NCI-H1048 (cell line): Measurements from ENCODE around the gene CYP3A7.
"Not testable (repeated sequence)": the region's sequence is repeated elsewhere in the genome, so short reads cannot be mapped to it uniquely, and the experiment has no call there.

Experiments
- DNase-seq: peaks from one replicate; lab custom pipeline; 2025; lab: John Stamatoyannopoulos, UW

Gene CYP3A7

DNA sequence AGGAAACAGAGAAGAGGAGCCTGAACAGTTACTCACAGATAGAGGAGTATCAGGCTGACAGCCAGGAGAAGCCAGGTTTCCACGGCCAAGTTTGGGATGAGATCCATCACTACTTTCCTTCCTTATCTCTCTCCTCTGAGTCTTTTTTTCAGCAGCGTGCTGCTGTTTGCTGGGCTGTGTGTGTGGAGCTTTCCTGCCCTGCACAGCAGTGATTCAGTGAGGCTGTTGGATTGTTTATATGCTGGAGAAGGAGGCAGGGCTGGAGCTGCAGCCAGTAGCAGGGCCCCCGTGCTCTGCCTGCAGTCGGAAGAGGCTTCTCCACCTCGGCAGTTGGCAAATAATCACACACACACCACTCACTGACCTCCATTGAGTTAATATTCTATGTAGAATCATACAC, at the start of gene CYP3A7:
CYP3A7 (minus strand) TSS at position 210 of the 400 bp plus-strand sequence; CDS start at position 107, 103 bp downstream.
- no peak for DNase-seq

DNA sequence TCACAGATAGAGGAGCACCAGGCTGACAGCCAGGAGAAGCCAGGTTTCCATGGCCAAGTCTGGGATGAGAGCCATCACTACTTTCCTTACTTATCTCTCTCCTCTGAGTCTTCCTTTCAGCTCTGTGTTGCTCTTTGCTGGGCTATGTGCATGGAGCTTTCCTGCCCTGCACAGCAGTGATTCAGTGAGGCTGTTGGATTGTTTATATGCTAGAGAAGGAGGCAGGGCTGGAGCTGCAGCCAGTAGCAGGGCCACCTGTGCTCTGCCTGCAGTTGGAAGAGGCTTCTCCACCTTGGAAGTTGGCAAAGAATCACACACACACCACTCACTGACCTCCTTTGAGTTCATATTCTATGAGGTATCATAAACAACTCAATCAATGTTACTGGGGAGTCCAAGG, 49.0 kb upstream of the CYP3A7 start, which contains the start of gene CYP3A4:
CYP3A4 (minus strand) TSS at position 178 of the 400 bp plus-strand sequence; CDS start at position 75, 103 bp downstream.
- DNase-seq, result no peak

DNA sequence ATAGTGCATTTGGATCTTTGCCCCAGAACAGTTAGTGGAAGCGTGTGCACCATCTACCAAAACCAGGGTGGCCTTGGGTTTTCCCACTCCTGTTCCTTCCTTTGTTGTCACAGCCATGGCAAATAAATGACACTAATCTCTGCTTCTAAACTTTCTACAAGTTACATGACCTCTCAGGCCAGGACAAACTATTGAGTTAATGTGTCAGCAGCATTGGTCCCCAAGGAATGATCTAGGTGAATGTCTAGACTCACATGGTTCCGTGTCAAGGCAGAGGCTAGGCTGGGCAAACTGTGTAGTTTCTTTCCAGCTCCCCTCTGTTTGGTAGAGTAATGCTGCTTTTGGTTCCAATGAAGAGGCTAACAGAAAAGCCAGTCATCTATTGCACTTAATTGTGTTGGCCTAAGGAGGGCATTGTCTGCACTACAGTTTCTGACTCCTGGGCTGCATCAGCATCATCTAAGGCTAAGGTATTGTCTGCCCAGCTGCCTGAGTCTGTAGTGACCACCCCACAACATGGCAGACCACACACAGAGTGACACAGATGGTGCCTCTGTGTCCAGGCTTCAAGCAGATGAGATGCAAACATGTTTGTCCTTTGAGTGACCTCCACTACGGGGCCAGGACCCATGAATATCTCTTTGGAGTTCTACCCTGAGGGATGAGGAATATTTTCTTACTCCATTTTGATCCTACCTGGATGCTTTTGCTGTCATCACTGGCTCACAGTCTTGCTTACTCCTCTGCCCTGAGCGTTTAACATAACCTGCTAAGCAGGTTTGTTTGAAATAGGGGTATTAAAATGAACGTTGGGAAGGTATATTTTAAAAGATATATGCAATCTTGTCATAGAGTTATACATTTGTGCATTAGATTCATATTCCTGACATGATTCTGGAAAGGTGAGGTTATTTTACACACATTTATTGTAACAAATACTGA, 47.3 kb upstream of the CYP3A7 start:
- DNase-seq, result no peak

DNA sequence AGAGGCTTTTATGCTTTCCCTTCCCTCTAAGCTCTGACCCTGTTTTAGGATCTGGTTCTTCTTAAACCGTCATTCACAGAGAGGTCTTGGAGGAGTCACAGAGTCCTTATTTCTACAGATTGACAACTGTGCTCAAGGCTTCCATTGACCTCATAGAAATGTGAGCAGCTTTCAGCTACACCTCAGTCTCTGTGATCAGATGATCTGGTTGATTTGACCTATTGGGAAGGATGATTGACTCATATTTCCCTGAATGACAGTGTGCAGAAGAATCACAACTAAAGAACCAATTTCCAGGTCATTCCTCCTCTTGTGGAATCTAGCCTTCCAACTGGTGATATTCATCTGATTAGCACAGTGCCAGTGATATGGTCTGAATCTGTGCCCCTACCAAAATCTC, 45.6 kb upstream of the CYP3A7 start:
- no peak for DNase-seq

DNA sequence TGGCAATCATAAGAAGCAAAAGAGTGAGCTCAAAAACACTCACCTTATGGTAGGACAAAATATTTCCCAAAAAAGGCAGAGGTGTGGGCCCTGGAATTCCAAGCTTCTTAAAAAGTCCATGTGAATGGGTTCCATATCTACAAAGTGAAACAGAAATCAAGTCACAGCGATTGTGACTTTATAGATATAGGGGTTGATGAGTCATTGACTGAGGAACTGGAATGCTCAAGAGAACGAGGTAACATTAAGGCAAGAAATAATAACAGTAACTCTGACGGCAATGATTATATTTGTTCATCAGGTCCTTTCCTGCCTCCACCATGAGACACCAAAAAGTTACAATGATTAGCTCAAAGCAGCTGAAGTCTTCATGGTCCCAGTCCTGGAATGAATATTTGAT, 45.0 kb upstream of the CYP3A7 start:
- no peak for DNase-seq

DNA sequence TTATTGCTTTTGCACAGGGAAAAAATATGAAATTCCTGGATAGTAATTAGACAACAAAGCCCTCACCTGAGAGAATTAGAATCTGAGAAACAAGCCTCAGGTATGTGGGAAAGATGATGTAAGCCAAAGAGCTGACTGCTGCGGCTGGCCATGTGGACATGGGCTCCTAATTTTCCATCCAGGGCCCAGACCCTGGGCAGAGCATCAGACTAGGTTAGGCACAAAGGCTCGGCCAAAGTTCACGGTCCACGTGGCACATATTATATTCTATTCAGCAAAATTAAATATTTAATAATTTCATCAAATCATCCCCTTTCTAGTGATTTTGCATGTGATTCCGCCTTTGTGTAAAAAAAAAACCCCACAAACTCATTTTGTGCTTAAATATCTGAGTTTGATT, 43.9 kb upstream of the CYP3A7 start:
- DNase-seq, result no peak

DNA sequence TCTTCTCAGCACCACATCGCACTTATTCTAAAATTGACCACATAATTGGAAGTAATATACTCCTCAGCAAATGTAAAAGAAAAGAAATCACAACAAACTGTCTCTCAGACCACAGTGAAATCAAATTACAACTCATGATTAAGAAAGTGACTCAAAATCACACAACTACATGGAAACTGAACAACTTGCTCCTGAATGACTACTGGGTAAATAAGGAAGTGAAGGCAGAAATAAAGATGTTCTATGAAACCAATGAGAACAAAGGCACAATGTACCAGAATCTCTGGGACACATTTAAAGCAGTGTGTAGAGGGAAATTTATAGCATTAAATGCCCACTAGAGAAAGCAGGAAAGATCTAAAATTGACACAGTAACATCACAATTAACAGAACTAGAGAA, 38.4 kb upstream of the CYP3A7 start:
- not testable (repeated sequence) for DNase-seq

DNA sequence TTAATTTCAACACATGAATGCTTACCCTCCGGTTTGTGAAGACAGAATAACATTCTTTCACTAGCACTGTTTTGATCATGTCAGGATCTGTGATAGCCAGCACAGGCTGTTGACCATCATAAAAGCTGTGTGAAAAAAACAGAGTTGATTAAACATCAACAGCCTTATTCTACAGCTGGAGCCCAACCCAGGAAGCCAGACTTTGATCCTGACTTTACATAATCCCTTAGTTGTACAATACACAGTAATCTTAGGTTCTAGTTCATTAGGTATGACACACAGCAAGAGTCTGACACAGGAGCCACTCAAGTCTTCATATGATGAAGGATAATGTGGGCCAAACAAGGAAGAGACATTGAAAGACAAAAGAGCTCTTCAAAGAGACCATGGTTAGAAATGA, 37.6 kb upstream of the CYP3A7 start:
- DNase-seq, result no peak

DNA sequence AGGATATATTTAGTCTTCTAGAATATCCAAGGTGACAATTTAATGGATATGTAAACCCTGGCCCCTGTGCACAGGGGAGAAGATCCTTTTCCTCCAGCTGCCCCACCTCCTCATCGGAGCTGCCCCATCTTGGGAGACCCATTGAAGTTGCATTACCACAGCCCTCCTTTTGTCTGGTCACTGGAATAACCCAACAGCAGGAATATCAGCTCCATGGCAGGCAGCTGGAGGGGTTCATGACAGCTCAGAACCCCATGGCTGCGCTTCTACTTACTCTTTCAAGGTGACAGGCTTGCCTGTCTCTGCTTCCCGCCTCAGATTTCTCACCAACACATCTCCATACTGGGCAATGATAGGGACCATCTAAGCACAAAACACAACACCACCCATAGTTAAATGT, 34.5 kb upstream of the CYP3A7 start:
- not testable (repeated sequence) for DNase-seq

DNA sequence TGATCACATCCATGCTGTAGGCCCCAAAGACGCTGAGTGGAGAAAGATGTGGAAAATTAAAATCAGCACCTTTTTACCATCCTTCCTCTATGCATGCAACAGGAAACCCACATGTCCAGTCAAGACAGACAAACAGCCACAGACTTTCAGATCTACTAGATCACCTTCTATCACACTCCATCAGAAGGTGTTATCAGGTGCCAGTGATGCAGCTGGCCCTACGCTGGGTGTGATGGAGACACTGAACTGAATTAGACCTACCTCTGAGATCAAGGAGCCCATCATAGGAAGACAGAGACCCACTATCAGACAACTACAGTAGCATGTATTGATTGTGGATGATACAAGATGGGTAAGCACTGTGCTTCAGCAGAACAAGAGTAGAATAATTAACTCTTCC, 33.5 kb upstream of the CYP3A7 start:
- DNase-seq, result no peak

DNA sequence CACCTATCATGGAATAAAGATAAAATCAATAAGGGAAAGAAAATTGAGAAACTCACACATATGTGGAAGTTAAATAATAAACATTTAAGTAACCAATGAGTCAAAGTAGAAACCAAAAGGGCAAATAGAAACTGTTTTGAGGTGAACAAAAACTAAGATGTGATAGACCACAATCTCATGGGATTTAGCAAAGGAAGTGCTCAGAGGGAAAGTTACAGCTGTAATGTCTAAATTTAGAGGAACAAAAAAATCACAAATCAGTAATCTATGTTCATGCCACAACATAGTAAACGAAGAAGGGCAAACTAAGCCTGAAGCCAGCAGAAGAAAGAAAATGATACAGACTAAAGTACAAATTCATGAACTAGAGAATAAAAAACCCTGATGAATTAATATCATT, 32.7 kb upstream of the CYP3A7 start:
- DNase-seq, result no peak

DNA sequence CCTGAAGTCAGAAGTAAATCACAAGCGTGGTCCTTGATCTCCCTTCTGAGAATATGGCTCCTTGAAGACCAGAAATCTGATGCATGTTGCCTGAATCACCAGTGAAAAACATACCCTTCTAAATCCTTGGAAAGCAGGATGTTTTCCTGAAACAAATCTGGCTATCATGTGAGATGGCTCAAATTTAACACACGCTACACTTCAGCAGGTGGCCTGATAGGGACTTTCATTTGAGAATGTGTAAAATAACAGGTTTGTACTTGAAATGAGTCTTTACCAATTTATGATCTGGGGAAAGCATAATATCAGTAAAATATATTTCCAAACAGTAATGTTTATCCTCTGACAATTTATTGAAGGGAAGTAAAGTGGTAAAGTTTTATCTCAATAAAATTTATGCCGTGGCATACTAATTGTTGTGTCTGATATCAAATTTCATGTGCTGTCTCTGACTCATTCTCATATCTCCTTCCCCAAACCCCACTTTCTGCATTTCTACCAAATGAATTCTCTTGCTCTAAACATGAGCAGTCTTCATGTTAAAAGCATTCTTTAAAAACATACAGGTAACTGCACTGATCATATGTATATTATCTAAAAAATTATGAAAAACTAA, 31.6 kb upstream of the CYP3A7 start:
- DNase-seq, result no peak

DNA sequence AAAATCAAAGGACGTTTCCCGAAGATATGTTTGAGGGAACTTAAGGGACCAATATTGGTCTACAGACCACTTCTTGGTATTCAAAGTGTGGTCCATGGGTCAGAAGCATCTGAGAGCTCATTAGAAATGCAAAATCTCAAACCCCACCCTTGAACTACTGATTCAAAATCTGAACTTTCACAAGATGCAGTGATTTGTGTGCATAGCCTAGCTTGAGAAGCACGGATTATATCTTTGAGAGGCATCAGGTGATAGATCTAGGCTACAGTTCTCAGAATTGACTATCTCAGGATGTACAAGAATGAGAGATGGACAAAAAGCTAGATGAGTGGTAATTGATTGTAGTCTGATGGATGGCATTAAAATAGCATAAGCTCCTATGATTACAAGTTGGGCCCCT, 29.5 kb upstream of the CYP3A7 start:
- DNase-seq, result no peak

DNA sequence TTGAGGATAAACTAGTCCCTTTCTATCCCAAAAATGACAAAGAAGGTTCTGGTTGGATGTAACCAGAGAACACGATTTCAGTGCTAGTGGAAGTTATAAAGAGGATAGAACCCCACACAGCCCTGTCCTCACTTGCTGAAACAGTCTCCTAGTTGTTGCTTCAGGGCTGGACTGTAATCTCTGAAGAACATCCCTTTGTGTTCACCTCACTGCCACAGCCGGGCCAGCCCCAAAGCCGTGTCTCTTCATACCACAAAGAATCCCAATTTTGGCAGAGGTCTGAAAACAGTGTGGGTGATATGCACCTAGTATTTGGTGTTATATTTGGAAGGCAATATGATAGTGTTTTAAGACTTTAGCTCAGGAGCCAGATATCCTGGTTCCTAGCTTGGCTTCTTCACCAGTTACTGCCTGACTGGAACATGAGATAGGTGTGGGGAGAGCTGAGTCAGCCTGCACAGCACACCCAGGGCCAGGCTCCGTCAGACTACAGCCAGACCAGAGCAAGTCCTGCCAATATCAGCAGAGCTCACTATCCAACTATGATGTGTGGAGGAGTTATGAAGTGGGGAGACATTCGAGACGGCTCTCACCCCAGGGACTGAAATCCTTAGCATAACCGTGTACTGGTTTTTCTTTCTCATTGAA, 27.8 kb upstream of the CYP3A7 start:
- DNase-seq, result no peak

DNA sequence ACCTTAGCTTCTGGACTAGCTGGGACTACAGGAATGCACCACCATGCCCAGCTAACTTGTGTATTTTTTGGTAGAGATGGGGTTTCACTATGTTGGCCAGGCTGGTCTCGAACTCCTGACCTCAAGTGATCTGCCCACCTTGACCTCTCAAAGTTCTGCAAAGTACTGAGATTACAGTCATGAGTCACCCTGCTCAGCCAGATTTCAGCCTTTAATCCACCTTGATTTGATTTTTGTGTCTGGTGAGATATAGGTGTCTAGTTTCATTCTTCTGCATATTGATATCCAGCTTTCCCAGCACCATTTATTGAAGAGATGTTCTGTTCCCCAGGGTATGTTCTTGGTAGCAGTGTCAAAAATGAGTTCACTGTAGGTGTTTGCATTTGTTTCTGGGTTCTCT, 20.1 kb upstream of the CYP3A7 start:
- no peak for DNase-seq

DNA sequence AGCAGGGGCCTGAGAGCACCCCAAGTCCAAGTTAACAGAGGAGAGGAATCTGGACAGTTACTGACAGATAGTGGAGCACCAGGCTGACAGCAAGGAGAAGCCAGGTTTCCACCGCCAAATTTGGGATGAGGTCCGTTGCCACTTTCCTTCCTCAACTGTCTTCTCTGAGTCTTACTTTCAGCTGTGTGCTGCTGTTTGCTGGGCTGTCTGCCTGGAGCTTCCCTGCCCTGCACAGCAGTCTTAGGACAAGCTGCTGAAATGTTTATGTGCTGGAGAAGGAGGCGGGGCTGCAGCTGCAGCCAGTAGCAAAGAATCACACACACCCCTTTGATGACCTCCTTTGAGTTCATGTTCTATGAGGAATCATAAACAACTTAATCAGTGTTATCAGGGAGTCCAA, 17.4 kb upstream of the CYP3A7 start:
- no peak for DNase-seq

DNA sequence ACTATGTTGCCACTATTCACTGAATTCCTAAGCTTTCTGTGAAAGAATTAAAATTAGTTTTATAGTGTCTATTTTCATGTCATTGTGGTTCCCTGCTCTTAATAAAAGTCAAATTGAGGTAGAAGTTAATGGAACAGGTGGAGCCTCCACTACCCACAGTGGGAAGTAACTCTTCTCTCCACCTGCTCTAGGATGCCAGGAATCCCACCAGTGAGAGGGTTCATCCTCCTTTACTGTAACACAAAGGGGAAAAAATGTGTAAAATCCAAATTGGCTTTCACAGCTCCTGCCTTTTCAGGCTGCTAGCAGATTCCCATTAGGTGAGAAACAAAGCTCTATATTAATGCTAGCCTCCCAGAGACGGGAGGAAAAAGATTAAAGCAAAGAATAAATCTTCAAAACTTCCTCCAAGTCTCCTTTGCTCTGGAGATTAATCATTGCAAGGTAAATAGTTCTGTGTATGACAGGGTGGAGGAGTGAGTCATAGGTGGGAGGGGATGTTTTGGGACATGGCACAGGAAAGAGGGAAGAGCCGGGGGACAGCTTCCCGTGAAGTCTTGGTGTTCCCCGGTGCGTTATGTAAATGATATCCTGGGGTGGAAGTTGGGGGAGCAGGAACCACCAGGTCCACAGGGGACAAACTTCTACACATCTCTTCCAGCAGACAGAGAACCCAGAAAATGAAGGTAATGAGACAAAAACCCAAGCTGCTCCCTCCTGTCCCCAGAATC, 16.5 kb upstream of the CYP3A7 start:
- not testable (repeated sequence) for DNase-seq

DNA sequence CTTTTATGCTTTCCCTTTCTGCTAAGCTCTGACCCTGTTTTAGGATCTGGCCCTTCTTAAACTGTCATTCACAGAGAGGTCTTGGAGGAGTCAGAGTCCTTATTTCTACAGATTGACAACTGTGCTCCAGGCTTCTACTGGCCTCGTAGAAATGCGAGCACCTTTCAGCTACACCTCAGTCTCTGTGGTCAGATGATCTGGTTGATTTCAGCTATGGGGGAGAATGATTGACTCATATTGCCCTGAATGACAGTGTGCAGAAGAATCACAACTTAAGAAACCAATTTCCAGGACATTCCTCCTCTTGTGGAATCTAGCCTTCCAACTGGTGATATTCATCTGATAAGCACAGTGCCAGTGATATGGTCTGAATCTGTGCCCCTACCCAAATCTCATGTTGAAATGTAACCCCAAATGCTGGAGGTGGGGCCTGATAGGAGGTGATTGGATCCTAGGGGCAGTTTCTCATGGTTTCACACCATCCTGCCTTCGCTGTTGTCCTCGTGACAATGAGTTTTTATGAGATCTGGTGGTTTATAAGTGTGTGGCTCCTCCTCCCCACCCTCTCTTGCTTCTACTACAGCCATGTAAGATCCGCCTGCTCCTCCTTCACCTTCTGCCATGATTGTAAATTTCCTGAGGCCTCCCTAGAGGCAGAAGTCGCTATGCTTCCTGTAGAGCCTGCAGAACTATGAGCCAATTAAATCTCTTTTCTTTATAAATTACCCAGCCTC, 14.0 kb upstream of the CYP3A7 start:
- no peak for DNase-seq

DNA sequence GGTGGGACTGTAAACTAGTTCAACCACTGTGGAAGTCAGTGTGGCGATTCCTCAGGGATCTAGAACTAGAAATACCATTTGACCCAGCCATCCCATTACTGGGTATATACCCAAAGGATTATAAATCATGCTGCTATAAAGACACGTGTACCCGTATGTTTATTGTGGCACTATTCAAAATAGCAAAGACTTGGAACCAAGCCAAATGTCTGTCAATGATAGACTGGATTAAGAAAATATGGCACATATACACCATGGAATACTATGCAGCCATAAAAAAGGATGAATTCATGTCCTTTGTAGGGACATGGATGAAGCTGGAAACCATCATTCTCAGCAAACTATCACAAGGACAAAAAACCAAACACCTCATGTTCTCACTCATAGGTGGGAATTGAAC, 11.9 kb upstream of the CYP3A7 start:
- not testable (repeated sequence) for DNase-seq

DNA sequence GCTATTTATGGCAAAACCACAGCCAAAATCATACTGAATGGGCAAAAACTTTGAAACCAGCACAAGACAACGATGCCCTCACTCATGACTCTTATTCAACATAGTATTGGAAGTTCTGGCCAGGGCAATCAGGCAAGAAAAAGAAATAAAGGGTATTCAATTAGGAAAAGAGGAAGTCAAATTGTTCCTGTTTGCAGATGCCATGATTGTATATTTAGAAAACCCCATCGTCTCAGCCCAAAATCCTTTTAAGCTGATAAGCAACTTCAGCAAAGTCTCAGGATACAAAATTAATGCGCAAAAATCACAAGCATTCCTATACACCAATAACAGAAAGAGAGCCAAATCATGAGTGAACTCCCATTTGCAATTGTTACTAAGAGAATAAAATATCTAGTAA, 10.4 kb upstream of the CYP3A7 start:
- DNase-seq, result not testable (repeated sequence)

DNA sequence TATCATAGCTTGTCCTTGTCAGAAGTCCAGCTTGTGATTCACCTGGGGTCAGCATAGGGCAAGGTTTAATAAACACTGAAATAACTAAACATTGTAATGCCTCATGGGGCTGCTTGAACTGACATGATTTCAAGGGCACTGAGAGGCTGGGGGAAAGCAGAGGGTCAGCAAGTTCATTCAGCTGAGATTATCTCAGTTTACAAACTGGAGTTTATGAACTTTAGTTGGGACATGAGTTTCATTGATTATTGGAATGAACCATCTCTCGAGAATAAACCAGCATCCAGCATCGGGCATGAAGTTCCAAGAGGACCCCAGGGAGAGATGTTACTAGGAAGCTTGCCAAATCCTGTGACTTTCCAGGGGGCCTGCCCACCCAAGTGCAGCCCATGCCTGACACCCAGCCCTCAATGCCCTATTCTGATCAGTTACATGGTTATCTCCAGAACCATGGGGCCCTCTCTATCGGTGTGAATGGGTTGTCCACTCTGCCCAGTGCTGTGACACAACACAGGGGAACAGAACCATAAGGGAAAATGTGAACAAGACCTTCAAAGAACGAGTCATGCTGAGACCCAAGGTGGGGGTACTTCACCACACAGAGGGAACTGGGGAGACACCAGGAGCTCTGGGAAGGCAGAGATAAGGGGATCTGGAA, 7.9 kb upstream of the CYP3A7 start:
- DNase-seq, result no peak
